ENCODE measurements around the gene MRM3.

DNA sequence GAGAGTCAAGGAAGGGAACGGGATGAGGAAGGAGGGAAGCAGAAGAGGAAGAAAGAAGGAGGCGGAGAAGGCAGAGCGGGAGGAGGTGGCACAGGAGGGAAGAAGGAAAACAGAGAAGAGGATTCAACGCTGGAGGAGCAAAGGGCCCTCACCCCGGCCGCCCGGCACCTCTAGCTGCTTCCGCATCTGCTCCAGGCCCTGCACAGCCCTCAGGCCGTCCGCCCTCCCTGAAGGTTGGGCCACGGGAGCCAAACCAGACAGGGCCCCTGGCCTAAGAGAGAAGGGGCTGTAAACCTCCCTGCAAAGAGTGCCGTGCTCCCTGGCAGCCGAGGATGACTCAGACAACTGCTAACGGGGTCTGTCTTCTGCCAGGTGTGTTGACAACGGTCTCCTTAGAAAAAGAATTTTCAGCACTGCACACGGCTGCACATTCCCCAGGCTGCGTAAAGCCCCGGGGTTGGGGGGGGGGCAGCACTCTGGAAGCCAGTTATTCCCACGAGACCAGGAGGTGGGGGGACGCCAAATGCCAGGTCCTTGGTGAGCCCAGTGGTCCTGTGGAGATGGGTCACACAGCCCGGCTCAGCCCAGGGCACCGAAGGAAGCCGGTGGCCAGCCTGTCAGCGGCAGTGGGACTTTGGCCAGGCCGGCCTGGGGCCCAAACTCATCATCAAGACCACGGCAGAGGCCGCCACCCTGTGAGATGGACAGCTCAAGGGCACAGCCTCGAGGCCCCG, 29.1 kb downstream of the MRM3 start:
- TF ChIP-seq, protein P1, sequence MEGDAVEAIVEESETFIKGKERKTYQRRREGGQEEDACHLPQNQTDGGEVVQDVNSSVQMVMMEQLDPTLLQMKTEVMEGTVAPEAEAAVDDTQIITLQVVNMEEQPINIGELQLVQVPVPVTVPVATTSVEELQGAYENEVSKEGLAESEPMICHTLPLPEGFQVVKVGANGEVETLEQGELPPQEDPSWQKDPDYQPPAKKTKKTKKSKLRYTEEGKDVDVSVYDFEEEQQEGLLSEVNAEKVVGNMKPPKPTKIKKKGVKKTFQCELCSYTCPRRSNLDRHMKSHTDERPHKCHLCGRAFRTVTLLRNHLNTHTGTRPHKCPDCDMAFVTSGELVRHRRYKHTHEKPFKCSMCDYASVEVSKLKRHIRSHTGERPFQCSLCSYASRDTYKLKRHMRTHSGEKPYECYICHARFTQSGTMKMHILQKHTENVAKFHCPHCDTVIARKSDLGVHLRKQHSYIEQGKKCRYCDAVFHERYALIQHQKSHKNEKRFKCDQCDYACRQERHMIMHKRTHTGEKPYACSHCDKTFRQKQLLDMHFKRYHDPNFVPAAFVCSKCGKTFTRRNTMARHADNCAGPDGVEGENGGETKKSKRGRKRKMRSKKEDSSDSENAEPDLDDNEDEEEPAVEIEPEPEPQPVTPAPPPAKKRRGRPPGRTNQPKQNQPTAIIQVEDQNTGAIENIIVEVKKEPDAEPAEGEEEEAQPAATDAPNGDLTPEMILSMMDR (IDR thresholded peaks at IDR 0.05) = no peak
- no peak for TF ChIP-seq EP300 (IDR thresholded peaks at IDR 0.05)
